ENCODE results near the gene ELFN2.

Gene ELFN2

GRCh38 chr22:37455896-37456295 is 28.6 kb upstream of the ELFN2 start:
- DNase-seq (ENCODE audit: low read depth, low spot score) = peak; percentile 36

- peak; percentile 90 for DNase-seq (ENCODE audit: low read depth, low spot score)
Observed at GRCh38 chr22:37454857-37455686, 27.8 kb upstream of the ELFN2 start.

- no peak for DNase-seq (ENCODE audit: low read depth, low spot score)
Observed at GRCh38 chr22:37453696-37454095, 26.4 kb upstream of the ELFN2 start.

- no peak for DNase-seq (ENCODE audit: low read depth, low spot score)
Observed at GRCh38 chr22:37451218-37451617, 23.9 kb upstream of the ELFN2 start.

- no peak for DNase-seq (ENCODE audit: low read depth, low spot score)
Observed at GRCh38 chr22:37449331-37450001, 22.2 kb upstream of the ELFN2 start.

- DNase-seq (ENCODE audit: low read depth, low spot score) = no peak
Observed at GRCh38 chr22:37448516-37449127, 21.3 kb upstream of the ELFN2 start.

GRCh38 chr22:37445501-37445900 is 18.2 kb upstream of the ELFN2 start:
- DNase-seq (ENCODE audit: low read depth, low spot score) = no peak

GRCh38 chr22:37443977-37444376 is 16.7 kb upstream of the ELFN2 start:
- no peak for DNase-seq (ENCODE audit: low read depth, low spot score)

GRCh38 chr22:37443086-37443485 is 15.8 kb upstream of the ELFN2 start:
- DNase-seq (ENCODE audit: low read depth, low spot score) = no peak

GRCh38 chr22:37442537-37442936 is 15.3 kb upstream of the ELFN2 start:
- DNase-seq (ENCODE audit: low read depth, low spot score) = peak; percentile 38

GRCh38 chr22:37442135-37442534 is 14.9 kb upstream of the ELFN2 start:
- no peak for DNase-seq (ENCODE audit: low read depth, low spot score)

GRCh38 chr22:37440875-37441274 is 13.6 kb upstream of the ELFN2 start:
- DNase-seq (ENCODE audit: low read depth, low spot score) = no peak

- DNase-seq (ENCODE audit: low read depth, low spot score) = no peak
Observed at GRCh38 chr22:37439347-37439746, 12.1 kb upstream of the ELFN2 start.

- DNase-seq (ENCODE audit: low read depth, low spot score) = no peak
Observed at GRCh38 chr22:37435970-37436603, 8.8 kb upstream of the ELFN2 start.

- DNase-seq (ENCODE audit: low read depth, low spot score) = peak; percentile 48
Observed at GRCh38 chr22:37433786-37434185, 6.5 kb upstream of the ELFN2 start.

- no peak for DNase-seq (ENCODE audit: low read depth, low spot score)
Observed at GRCh38 chr22:37432708-37433054, 5.4 kb upstream of the ELFN2 start.

GRCh38 chr22:37431801-37432707 is 4.8 kb upstream of the ELFN2 start:
- peak; percentile 97 for DNase-seq (ENCODE audit: low read depth, low spot score)

- peak; percentile 65 for DNase-seq (ENCODE audit: low read depth, low spot score)
Observed at GRCh38 chr22:37431366-37431765, 4.1 kb upstream of the ELFN2 start.

- no peak for DNase-seq (ENCODE audit: low read depth, low spot score)
Observed at GRCh38 chr22:37430941-37431340, 3.7 kb upstream of the ELFN2 start.

- peak; percentile 74 for DNase-seq (ENCODE audit: low read depth, low spot score)
Observed at GRCh38 chr22:37428649-37429586, 1.6 kb upstream of the ELFN2 start.

All from astrocyte of the hippocampus (primary cell).